HFFc6 (cell line): ENCODE data around the gene PARP8. TPM values are rescaled to one million over a fixed set of nuclear protein-coding genes. Genes with fewer than 3 reads are reported as not detected.

Experiments
- DNase-seq: peaks from one replicate; pipeline ENCODE4 v3.0.0-alpha.2; 2018
- H3K27ac Mint-ChIP-seq: 2 replicates; pipeline ENCODE4 v1.8.0; 2020; ENCODE audit warnings: mild to moderate bottlenecking, mixed read lengths
- H3K27me3 Mint-ChIP-seq: 2 replicates; pipeline ENCODE4 v1.8.0; 2021; ENCODE audit warnings: mild to moderate bottlenecking, moderate library complexity, mixed read lengths; ENCODE audit not compliant: insufficient read depth
- H3K36me3 Mint-ChIP-seq: 2 replicates; pipeline ENCODE4 v1.8.0; 2021; ENCODE audit warnings: low read depth, mixed read lengths
- H3K4me1 Mint-ChIP-seq: 2 replicates; pipeline ENCODE4 v1.8.0; 2020; ENCODE audit warnings: low read depth, mixed read lengths
- H3K4me3 Mint-ChIP-seq: 2 replicates; pipeline ENCODE4 v1.8.0; 2020; ENCODE audit warnings: mild to moderate bottlenecking, moderate library complexity, mixed read lengths
- H3K9me3 Mint-ChIP-seq: 2 replicates; pipeline ENCODE4 v1.8.0; 2020; ENCODE audit warnings: mild to moderate bottlenecking, mixed read lengths
- total RNA-seq, 6 experiments: library from RNA; stranded (reverse); fragmentation: NEBNext Ultra II Directional; extraction: Animal tissue kit (Norgen Biotek cat#: 25700); gene quantifications; 2 replicates in 1 of 6; 3 replicates in 5 of 6; pipeline ENCODE4 v1.2.3, GENCODE V29; 2021
- TF ChIP-seq, protein P1 (sequence below): fragments of 200-600 bp; sonication (generic); IDR thresholded peaks from 2 replicates; pipeline ENCODE4 v1.5.0; 2021; ENCODE audit warnings: antibody characterized with exemption, mild to moderate bottlenecking

The PARP8 gene
- total RNA-seq, 6 experiments from 2014 or later, result 0.71 to 5.5 (median 0.81) TPM

DNA sequence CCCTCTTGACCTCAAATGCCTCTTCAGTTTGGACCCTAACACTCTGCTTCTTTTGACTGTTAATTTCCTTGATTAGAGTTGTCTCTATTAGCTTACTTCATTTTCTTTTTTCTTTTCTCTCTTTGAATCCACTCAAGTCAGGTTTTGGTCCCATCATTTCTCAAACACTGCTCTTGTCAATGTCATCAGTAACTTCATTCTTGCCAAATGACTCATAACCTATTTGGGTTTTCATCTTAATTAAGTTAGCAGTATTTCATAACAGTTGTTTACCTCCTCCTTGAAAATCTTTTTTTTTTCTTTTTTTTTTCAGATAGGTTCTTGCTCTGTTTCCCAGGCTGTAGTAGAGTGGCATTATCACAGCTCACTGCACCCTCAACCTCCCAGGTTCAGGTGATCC is 119.6 kb downstream of the PARP8 start:
- DNase-seq, result no peak
- Mint-ChIP-seq H3K27ac (no peak overlapping the region), H3K4me1 (no peaks in the 10 kb centered on the region), H3K27me3 (no peaks in the 10 kb centered on the region; the same call in none of the 2 replicates), H3K36me3 (no peaks in the 10 kb centered on the region), H3K4me3 (no peak overlapping the region), H3K9me3 (peaks cover 4% of the 10 kb centered on the region; the same call in 1 of the 2 replicates)
- TF ChIP-seq, protein P1, sequence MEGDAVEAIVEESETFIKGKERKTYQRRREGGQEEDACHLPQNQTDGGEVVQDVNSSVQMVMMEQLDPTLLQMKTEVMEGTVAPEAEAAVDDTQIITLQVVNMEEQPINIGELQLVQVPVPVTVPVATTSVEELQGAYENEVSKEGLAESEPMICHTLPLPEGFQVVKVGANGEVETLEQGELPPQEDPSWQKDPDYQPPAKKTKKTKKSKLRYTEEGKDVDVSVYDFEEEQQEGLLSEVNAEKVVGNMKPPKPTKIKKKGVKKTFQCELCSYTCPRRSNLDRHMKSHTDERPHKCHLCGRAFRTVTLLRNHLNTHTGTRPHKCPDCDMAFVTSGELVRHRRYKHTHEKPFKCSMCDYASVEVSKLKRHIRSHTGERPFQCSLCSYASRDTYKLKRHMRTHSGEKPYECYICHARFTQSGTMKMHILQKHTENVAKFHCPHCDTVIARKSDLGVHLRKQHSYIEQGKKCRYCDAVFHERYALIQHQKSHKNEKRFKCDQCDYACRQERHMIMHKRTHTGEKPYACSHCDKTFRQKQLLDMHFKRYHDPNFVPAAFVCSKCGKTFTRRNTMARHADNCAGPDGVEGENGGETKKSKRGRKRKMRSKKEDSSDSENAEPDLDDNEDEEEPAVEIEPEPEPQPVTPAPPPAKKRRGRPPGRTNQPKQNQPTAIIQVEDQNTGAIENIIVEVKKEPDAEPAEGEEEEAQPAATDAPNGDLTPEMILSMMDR, result no peak

DNA sequence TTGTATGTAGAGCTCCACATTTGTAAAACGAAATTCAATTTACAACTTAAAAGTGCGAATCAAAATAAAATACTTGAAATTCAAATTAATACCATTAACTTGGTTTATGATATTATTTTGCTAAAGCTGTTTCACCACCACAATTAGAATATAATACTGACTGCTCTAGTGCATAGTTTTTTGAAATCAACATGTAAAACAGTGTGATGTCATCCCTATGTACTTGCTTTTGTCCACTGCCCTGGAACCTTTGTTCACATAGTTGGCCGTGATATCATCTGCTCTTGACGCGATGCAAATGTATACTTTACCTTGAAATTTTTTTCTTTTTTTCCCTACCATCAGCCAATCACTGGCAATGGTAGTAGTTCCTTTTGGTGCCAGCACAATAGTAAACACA is 125.4 kb downstream of the PARP8 start:
- H3K9me3 Mint-ChIP-seq, result peaks cover 4% of the 10 kb centered on the region; the same call in 1 of the 2 replicates
- H3K27me3 Mint-ChIP-seq, result no peaks in the 10 kb centered on the region
- DNase-seq, result no peak
- H3K36me3 Mint-ChIP-seq, result no peaks in the 10 kb centered on the region
- H3K4me3 Mint-ChIP-seq, result no peak overlapping the region
- TF ChIP-seq, protein P1, result no peak
- no peak overlapping the region for H3K27ac Mint-ChIP-seq
- H3K4me1 Mint-ChIP-seq, result no peaks in the 10 kb centered on the region

DNA sequence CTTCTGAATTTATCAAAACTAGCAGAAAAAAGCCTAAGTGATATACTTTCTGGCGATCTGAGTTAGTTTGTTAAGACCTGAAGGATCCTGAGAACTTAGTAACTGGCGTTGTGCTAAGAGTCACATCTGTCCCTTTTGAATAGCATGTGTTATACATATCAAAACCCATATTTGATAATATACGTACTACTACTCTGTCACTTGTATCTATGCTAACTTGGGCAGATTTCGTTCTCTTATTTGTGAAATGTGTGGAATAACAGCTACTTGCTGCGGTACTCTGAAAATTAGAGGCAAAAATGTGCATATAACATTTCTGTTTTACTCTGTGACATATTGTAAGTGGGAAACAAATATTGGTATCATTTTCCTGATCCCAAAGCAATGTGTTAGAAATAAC is 126.4 kb downstream of the PARP8 start:
- TF ChIP-seq, protein P1, result no peak
- no peaks in the 10 kb centered on the region for H3K27me3 Mint-ChIP-seq
- H3K4me3 Mint-ChIP-seq, result no peak overlapping the region
- no peaks in the 10 kb centered on the region for H3K36me3 Mint-ChIP-seq
- H3K27ac Mint-ChIP-seq, result no peak overlapping the region
- no peak for DNase-seq
- H3K4me1 Mint-ChIP-seq, result no peaks in the 10 kb centered on the region
- no peaks in the 10 kb centered on the region; the same call in 1 of the 2 replicates for H3K9me3 Mint-ChIP-seq

DNA sequence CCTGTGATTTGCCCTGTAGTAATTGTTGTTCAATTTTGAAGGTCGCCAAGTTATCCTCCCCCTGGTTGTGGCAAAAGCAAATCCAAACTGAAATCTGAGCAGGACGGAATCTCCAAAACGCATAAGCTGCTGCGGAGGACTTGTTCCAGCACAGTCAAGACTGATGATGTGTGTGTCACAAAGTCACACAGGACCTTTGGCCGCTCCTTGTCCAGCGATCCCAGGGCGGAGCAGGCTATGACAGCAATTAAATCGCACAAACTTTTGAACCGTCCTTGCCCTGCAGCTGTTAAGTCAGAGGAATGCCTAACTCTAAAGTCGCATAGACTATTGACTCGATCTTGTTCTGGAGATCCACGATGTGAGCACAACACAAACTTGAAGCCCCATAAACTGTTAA is 128.4 kb downstream of the PARP8 start:
- H3K9me3 Mint-ChIP-seq, result no peaks in the 10 kb centered on the region; the same call in none of the 2 replicates

DNA sequence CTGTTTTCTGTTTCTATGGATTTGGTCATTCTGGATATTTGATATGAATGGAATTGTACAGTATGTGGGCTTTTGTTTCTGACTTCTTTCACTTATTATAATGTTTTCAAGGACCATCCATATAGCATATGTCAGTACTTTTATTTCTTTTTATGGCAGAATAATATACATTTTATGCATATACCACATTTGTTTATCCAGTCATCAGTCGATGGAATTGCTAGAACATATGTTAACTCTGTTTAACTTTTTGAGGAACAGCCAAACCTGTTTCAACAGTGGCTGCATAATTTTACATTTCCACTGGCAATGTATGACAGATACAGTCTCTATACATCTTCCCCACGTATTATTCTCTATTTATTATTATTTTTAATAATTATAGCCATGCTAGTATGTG is 131.6 kb downstream of the PARP8 start:
- Mint-ChIP-seq H3K4me3 (no peak overlapping the region), H3K27ac (no peak overlapping the region), H3K9me3 (peaks cover 8% of the 10 kb centered on the region), H3K36me3 (peaks cover 3% of the 10 kb centered on the region), H3K4me1 (no peaks in the 10 kb centered on the region), H3K27me3 (no peaks in the 10 kb centered on the region)
- DNase-seq, result no peak
- TF ChIP-seq, protein P1, result no peak

More for the DNA sequence above, 128.4 kb downstream of the PARP8 start:
- no peak for DNase-seq
- H3K27ac Mint-ChIP-seq, result no peak overlapping the region
- no peaks in the 10 kb centered on the region for H3K36me3 Mint-ChIP-seq
- no peak overlapping the region for H3K4me3 Mint-ChIP-seq
- TF ChIP-seq, protein P1, result no peak
- H3K27me3 Mint-ChIP-seq, result no peaks in the 10 kb centered on the region
- H3K4me1 Mint-ChIP-seq, result no peaks in the 10 kb centered on the region

DNA sequence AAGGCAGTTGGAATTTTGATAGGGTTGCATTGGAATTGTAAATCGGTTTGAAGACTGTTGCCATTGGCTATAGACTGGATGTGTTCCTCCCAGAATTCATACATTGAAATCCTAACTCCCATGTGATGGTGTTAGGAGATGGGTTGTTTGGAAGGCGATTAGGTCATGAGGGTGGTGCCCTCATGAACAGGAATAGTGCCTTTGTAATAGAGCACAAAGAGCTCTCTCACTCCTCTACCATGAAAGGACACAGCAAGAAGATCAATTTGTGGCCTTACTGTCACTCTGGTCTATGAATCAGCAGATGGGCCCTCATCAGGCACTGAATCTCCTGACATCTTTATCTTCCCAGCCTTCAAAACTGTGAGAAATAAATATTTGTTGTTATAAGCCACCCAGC is 133.2 kb downstream of the PARP8 start:
- DNase-seq, result no peak
- TF ChIP-seq, protein P1, result no peak
- Mint-ChIP-seq H3K4me3 (no peak overlapping the region), H3K36me3 (peaks cover 10% of the 10 kb centered on the region), H3K27ac (no peak overlapping the region), H3K9me3 (peaks cover 16% of the 10 kb centered on the region), H3K4me1 (no peaks in the 10 kb centered on the region), H3K27me3 (no peaks in the 10 kb centered on the region)
